Measurements from ENCODE around the gene DPEP3. TPM values are rescaled to one million over a fixed set of nuclear protein-coding genes. Genes with fewer than 3 reads are reported as not detected.

Gene DPEP3
- total and polyA plus RNA-seq, 2 donors (not counting 1 experiment from before 2014, with no cell fraction given): 1.9 to 2.0 TPM

DNA sequence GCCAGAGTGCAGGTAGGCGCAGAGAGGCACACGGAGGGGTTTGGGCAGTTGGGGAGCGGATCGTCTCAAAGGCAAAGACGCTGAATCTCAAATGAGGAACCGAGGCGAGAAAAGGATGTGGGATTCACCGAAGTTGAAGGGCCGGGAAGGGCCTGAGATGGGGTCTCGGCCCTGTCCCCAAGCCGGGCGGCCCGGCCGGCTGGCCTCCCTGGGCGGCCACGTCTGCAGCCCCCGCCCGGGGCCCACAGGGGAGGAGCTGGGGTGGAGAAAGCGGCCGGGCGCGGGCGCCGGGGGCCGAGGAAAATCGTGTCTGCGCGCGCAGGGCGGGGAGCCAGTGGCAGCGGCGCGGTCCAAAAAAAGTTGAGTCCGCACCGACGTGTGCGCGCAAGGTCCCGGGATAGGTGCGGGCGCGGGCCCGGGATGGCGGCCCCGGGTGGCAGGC, 12.3 kb downstream of the DPEP3 start:
- Histone ChIP-seq H3K27ac (ENCODE audit: low read length in 2 of 2) (peak overlapping the region in 1 of 2 donors; percentile 63), H3K4me2 (replicated peaks; ENCODE audit: low read depth, low read length, poor library complexity, severe bottlenecking) (peak overlapping the region; percentile 100), H4K20me1 (ENCODE audit: control insufficient read depth, insufficient read depth, low read length, poor library complexity, severe bottlenecking) (peaks cover 8% of the 10 kb centered on the region), H3K9ac (ENCODE audit: low read length) (peak overlapping the region; percentile 82), H3K4me1 (ENCODE audit: control insufficient read depth in 2 of 2, insufficient read depth in 2 of 2, low read length in 2 of 2) (peaks cover 10 to 19% of the 10 kb centered on the region in 2 donors), H3K79me2 (ENCODE audit: control insufficient read depth, insufficient read depth, low read length) (peaks cover 19% of the 10 kb centered on the region), H3K4me3 (ENCODE audit: control extremely low read depth in 1 of 5, extremely low read depth in 1 of 5, insufficient read depth in 1 of 5, low read depth in 2 of 5, low read length in 4 of 5) (peak overlapping the region; percentile 22 to 95 (median 80)), H2AFZ (ENCODE audit: insufficient read depth, low read depth, low read length, poor library complexity, severe bottlenecking) (peak overlapping the region; percentile 80), H3K27me3 (replicated peaks in 1 of 4; ENCODE audit: control extremely low read depth in 1 of 4, control insufficient read depth in 3 of 4, insufficient read depth in 4 of 4, low read length in 3 of 4) (no peaks in the 10 kb centered on the region), H3K9me3 (ENCODE audit: control extremely low read depth in 1 of 3, control insufficient read depth in 2 of 3, insufficient read depth in 1 of 3, low read length in 2 of 3) (no peaks in the 10 kb centered on the region), H3K36me3 (replicated peaks in 1 of 2; ENCODE audit: control extremely low read depth in 1 of 2, control insufficient read depth in 1 of 2, extremely low read depth in 1 of 2, insufficient read depth in 2 of 2, low read length in 1 of 2) (peaks cover 0 to 3% of the 10 kb centered on the region in 2 experiments)
- TF ChIP-seq, protein P1, sequence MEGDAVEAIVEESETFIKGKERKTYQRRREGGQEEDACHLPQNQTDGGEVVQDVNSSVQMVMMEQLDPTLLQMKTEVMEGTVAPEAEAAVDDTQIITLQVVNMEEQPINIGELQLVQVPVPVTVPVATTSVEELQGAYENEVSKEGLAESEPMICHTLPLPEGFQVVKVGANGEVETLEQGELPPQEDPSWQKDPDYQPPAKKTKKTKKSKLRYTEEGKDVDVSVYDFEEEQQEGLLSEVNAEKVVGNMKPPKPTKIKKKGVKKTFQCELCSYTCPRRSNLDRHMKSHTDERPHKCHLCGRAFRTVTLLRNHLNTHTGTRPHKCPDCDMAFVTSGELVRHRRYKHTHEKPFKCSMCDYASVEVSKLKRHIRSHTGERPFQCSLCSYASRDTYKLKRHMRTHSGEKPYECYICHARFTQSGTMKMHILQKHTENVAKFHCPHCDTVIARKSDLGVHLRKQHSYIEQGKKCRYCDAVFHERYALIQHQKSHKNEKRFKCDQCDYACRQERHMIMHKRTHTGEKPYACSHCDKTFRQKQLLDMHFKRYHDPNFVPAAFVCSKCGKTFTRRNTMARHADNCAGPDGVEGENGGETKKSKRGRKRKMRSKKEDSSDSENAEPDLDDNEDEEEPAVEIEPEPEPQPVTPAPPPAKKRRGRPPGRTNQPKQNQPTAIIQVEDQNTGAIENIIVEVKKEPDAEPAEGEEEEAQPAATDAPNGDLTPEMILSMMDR (IDR thresholded peaks at IDR 0.05): no peak
- TF ChIP-seq EZH2 (IDR thresholded peaks at IDR 0.05; ENCODE audit: borderline replicate concordance, insufficient read depth, low read depth, low read length, poor library complexity, severe bottlenecking): no peak
- Mint-ChIP-seq H3K4me3 (peak overlapping the region; percentile 88), H3K4me1 (peaks cover 20% of the 10 kb centered on the region), H3K27me3 (no peaks in the 10 kb centered on the region), H3K27ac (peak overlapping the region; percentile 91), H3K9me3 (ENCODE audit: insufficient read depth) (no peaks in the 10 kb centered on the region)
- peak; percentile 7 for ATAC-seq (ENCODE audit: low read depth)
- WGBS (ENCODE audit: insufficient coverage): under 1% methylated on average over 45 of the region's 45 CpGs
- peak; percentile 58 for DNase-seq
- ChIA-PET CTCF (interaction anchor here (0.6 to 3.2 kb wide), 3 partner anchors 31 to 175 kb away, joined by 3 to 11 read pairs (median 9); partner anchors contain the start of gene PSMB10), POLR2A (interaction anchor here (0.8 to 1.9 kb wide), 3 partner anchors 16 to 38 kb away, joined by 3 to 8 read pairs (median 5); partner anchors contain the start of gene PSMB10)
- intact Hi-C loops (cut with micrococcal nuclease): loop anchor here (1.0 to 10.0 kb wide), 4 partner anchors 25 to 257 kb away; no protein-coding TSS in a partner anchor
